ENCODE results near the gene DDX52.

DNA sequence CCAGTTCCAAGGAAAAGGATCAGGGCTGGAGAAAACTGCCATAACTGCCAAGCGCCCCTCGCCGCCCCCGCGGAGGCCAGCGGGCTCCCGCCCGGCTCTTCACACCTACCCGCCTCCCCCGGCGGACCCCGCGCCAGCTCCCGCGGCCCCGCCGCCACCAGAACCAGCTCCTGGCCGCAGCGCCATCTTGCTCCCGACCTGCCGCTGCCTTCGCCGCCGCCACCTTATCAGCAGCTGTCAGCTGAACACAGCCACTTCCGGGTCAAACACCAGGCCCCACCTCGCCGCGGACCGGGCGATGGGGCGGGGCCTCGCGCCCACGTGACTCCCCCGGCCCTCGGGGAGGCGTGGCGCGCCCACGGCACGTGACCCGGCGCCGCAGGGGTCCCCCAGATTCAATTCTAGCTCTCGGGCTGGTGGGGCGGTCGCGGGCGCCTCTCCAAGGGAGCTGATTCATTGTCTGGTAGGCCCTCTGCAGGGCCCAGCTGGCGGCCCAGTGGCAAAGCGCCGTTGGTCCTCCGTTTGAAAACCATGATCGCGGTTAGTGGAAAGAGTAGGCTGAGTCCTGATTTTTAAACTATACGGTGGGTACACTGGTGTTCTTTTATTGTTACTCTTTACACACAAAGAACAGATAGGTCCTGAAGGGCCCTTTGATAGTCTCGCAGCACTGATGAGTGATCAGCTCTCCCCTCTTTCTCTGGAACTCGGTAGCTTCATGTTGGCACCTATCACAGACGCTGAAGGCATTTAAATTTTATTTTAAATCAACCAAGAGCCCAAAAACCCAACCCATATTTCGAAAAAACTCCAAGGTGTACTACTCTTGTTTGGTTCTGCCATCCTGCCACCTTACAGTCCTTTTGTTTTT lies 33.8 kb downstream of the DDX52 start, which contains the start of gene SYNRG:
- peak in 4 of 5 experiments; percentile 32 to 65 (median 54) for TF ChIP-seq CTCF (IDR thresholded peaks at IDR 0.05)
- peak; percentile 5 to 85 for TF ChIP-seq POLR2A (IDR thresholded peaks at IDR 0.05)
- TF ChIP-seq EP300 (IDR thresholded peaks at IDR 0.05) = peak; percentile 38 to 88

Measured in tibial nerve (tissue), 4 donors.